Ishikawa (cell line): ENCODE measurements around the gene RAD51B.

Experiments
- CEBPB ChIP-seq: IDR thresholded peaks from 2 replicates; pipeline ENCODE4 v1.6.1; 2012
- CREB1 ChIP-seq: IDR thresholded peaks from 2 replicates; pipeline ENCODE4 v1.6.1; 2012; ENCODE audit warnings: low read depth
- EGR1 ChIP-seq: IDR thresholded peaks from 2 replicates; pipeline ENCODE4 v1.6.1; 2012
- EP300 ChIP-seq: IDR thresholded peaks from 2 replicates; pipeline ENCODE4 v1.6.1; 2012; ENCODE audit warnings: borderline replicate concordance
- FOXM1 ChIP-seq: IDR thresholded peaks from 2 replicates; pipeline ENCODE4 v1.6.1; 2012; ENCODE audit warnings: low read depth, borderline replicate concordance
- MAX ChIP-seq: IDR thresholded peaks from 2 replicates; pipeline ENCODE4 v1.6.1; 2012
- NFIC ChIP-seq: IDR thresholded peaks from 2 replicates; pipeline ENCODE4 v1.6.1; 2012
- RAD21 ChIP-seq: IDR thresholded peaks from 2 replicates; pipeline ENCODE4 v1.6.1; 2012; ENCODE audit warnings: low read depth
- REST ChIP-seq: IDR thresholded peaks from 2 replicates; pipeline ENCODE4 v1.6.1; 2012; ENCODE audit warnings: low read depth, mild to moderate bottlenecking
- TAF1 ChIP-seq: IDR thresholded peaks from 2 replicates; pipeline ENCODE4 v1.6.1; 2012; ENCODE audit warnings: low read depth, mild to moderate bottlenecking
- TCF12 ChIP-seq: IDR thresholded peaks from 2 replicates; pipeline ENCODE4 v1.6.1; 2012; ENCODE audit warnings: low read depth
- TEAD4 ChIP-seq: IDR thresholded peaks from 2 replicates; pipeline ENCODE4 v1.6.1; 2012
- USF1 ChIP-seq: IDR thresholded peaks from 2 replicates; pipeline ENCODE4 v1.6.1; 2012
- YY1 ChIP-seq: IDR thresholded peaks from 2 replicates; pipeline ENCODE4 v1.6.1; 2012; ENCODE audit warnings: low read depth
- ZBTB7A ChIP-seq: IDR thresholded peaks from 2 replicates; pipeline ENCODE4 v1.6.1; 2012; ENCODE audit warnings: low read depth

The RAD51B gene

GRCh38 chr14:68193970-68194681, 374.5 kb downstream of the RAD51B start:
- no peak for TF ChIP-seq TEAD4

- TF ChIP-seq CEBPB (no peak), FOXM1 (no peak), TCF12 (no peak)
Measured at GRCh38 chr14:68195126-68195525, 375.5 kb downstream of the RAD51B start.

GRCh38 chr14:68198713-68199495, 379.3 kb downstream of the RAD51B start:
- TF ChIP-seq NFIC (no peak), REST (no peak), TEAD4 (no peak), TAF1 (no peak), FOXM1 (no peak), EP300 (no peak), EGR1 (no peak), TCF12 (no peak), ZBTB7A (no peak), CREB1 (no peak), YY1 (no peak), MAX (no peak), USF1 (no peak), CEBPB (no peak)

GRCh38 chr14:68199554-68200151, 380.1 kb downstream of the RAD51B start:
- peak; percentile 89 for TF ChIP-seq TCF12
- peak; percentile 92 for TF ChIP-seq NFIC
- TF ChIP-seq MAX, result no peak
- no peak; the same call in 1 of the 2 replicates for TF ChIP-seq RAD21
- no peak for TF ChIP-seq EGR1
- peak; percentile 92 for TF ChIP-seq EP300
- TF ChIP-seq TEAD4, result peak; percentile 87
- no peak for TF ChIP-seq ZBTB7A
- no peak for TF ChIP-seq YY1
- TF ChIP-seq CEBPB, result no peak
- TF ChIP-seq CREB1, result no peak
- TF ChIP-seq USF1, result no peak
- TF ChIP-seq REST, result no peak
- no peak for TF ChIP-seq TAF1
- peak; percentile 78 for TF ChIP-seq FOXM1

- TF ChIP-seq CEBPB (no peak), RAD21 (no peak), EP300 (no peak), TCF12 (no peak), NFIC (no peak), USF1 (no peak), REST (no peak), EGR1 (no peak), TAF1 (no peak), TEAD4 (no peak), ZBTB7A (no peak), FOXM1 (no peak), YY1 (no peak), MAX (no peak), CREB1 (no peak)
Measured at GRCh38 chr14:68203871-68204270, 384.3 kb downstream of the RAD51B start.
